Breast epithelium (tissue), 3 donors: ENCODE measurements around the gene ALK.

Experiments
- CTCF ChIP-seq, 3 donors: fragments of 450-650 bp; IDR thresholded peaks; one replicate each; pipeline ENCODE4 v1.5.1; 2016 to 2017; ENCODE audit warnings: antibody characterized with exemption in 3 of 3, mild to moderate bottlenecking in 3 of 3, moderate library complexity in 3 of 3
- POLR2A ChIP-seq: fragments of 450-650 bp; IDR thresholded peaks from one replicate; pipeline ENCODE4 v1.6.1; 2016; ENCODE audit warnings: antibody characterized with exemption, mild to moderate bottlenecking, moderate library complexity
- POLR2AphosphoS5 ChIP-seq, 3 donors: sonication (generic); formaldehyde crosslinking; IDR thresholded peaks; one replicate each; pipeline ENCODE4 v1.6.1; 2017; ENCODE audit warnings: antibody characterized with exemption in 3 of 3

DNA sequence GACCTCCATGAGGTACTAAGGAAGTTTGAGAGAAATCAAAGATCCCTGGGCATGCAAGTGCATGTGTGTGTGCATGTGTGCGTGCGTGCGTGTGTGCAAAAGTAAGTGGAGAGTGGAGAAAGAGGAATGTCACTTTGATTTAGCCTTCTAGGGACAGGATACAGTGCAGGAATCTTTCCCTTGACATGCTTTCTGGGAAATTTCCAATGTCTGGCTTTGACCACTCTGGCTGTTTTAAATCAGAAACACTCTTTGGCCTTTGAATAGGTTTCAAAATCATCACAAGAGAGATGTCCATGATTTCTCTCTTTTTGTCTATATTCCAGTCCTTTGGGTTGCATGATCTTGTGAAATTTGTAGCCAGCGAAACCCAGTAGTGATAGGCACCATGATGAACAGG, 162.0 kb downstream of the ALK start:
- no peak for TF ChIP-seq CTCF (IDR thresholded peaks at IDR 0.05)
- TF ChIP-seq POLR2A: no peak
- TF ChIP-seq POLR2AphosphoS5 (IDR thresholded peaks at IDR 0.05): peak in 1 of 3 donors; percentile 21
